Naive thymus-derived CD8-positive, alpha-beta T cell (primary cell): ENCODE results near the gene BUB1. TPM values are rescaled to one million over a fixed set of nuclear protein-coding genes. Genes with fewer than 3 reads are reported as not detected.
"Not testable (repeated sequence)": the region's sequence is repeated elsewhere in the genome, so short reads cannot be mapped to it uniquely, and the experiment has no call there.

ENCODE experiments used
- ATAC-seq, 2 donors: fragments of 150-1000 bp; cut with Tn5 transposase in 1 of 2; sonication (Bioruptor Pico), chemical (Tn5 transposase) in 1 of 2; 1 replicate in 1 of 2; 2 replicates in 1 of 2; pipeline ENCODE4 v1.10.0; 2021; ENCODE audit warnings: mild to moderate bottlenecking in 2 of 2, moderate library complexity in 2 of 2
- POLR2A ChIA-PET: fragments of 350-600 bp; sonication (Branson Sonifier 250); formaldehyde crosslinking; loops from one replicate; lab custom pipeline; 2021; ENCODE audit warnings: antibody characterized with exemption; lab: Charles Lee
- DNase-seq, 10 donors: peaks; one replicate each; pipeline versions ENCODE4 v3.0.0 to v3.0.0-alpha.2; 2020 to 2022
- H3K27ac Mint-ChIP-seq, 10 donors: one replicate each; pipeline ENCODE4 v1.8.0; 2020 to 2022; ENCODE audit warnings: mild to moderate bottlenecking in 10 of 10, mixed read lengths in 10 of 10, moderate library complexity in 4 of 10, inconsistent platforms in 1 of 10
- H3K27me3 Mint-ChIP-seq, 5 donors: one replicate each; pipeline ENCODE4 v1.8.0; 2021 to 2022; ENCODE audit warnings: mixed read lengths in 5 of 5
- H3K36me3 Mint-ChIP-seq, 3 donors: one replicate each; pipeline ENCODE4 v1.8.0; 2020 to 2022; ENCODE audit warnings: mixed read lengths in 3 of 3, mild to moderate bottlenecking in 2 of 3, inconsistent platforms in 1 of 3
- H3K4me1 Mint-ChIP-seq, 4 donors: one replicate each; pipeline ENCODE4 v1.8.0; 2021 to 2022; ENCODE audit warnings: mixed read lengths in 4 of 4
- H3K4me3 Mint-ChIP-seq, 10 donors: one replicate each; pipeline ENCODE4 v1.8.0; 2020 to 2022; ENCODE audit warnings: mild to moderate bottlenecking in 10 of 10, mixed read lengths in 10 of 10, moderate library complexity in 6 of 10, inconsistent platforms in 1 of 10
- H3K9me3 Mint-ChIP-seq, 9 donors: one replicate each; pipeline ENCODE4 v1.8.0; 2020 to 2022; ENCODE audit warnings: mixed read lengths in 9 of 9, mild to moderate bottlenecking in 3 of 9, inconsistent platforms in 1 of 9, moderate library complexity in 1 of 9
- polyA plus RNA-seq, 3 donors: library from polyadenylated mRNA; unstranded; fragments of 300-500 nt; fragmentation: Illumina TruSeq; gene quantifications; one replicate each; pipeline ENCODE4 v1.2.3, GENCODE V29; 2021
- total RNA-seq, 8 experiments: library from RNA in 2 of 8; stranded (reverse) in 2 of 8; gene quantifications; one replicate each; pipeline ENCODE4 v1.2.3 and lab custom pipeline; 2021 to 2026

Gene BUB1
- total and polyA plus RNA-seq, 5 experiments from 2014 or later: 0.56 to 4.0 (median 1.3) TPM

GRCh38 chr2:110713513-110714362 lies 35.9 kb upstream of the BUB1 start:
- POLR2A ChIA-PET: no interaction called here

GRCh38 chr2:110712737-110713136 lies 34.9 kb upstream of the BUB1 start:
- DNase-seq (no peak), ATAC-seq (no peak)
- Mint-ChIP-seq H3K27me3 (peaks cover 21 to 42% (median 31%) of the 10 kb centered on the region in 5 donors), H3K36me3 (no peaks in the 10 kb centered on the region), H3K4me3 (no peak overlapping the region), H3K4me1 (no peaks in the 10 kb centered on the region), H3K9me3 (no peaks in the 10 kb centered on the region), H3K27ac (no peak overlapping the region)
- POLR2A ChIA-PET: no interaction called here

More at GRCh38 chr2:110713513-110714362, 35.9 kb upstream of the BUB1 start:
- ATAC-seq (no peak), DNase-seq (no peak)
- no peaks in the 10 kb centered on the region for H3K4me1 Mint-ChIP-seq
- no peaks in the 10 kb centered on the region for H3K36me3 Mint-ChIP-seq
- H3K27ac Mint-ChIP-seq: no peak overlapping the region
- H3K4me3 Mint-ChIP-seq: no peak overlapping the region
- H3K27me3 Mint-ChIP-seq: peaks cover 18 to 42% (median 27%) of the 10 kb centered on the region in 5 donors
- H3K9me3 Mint-ChIP-seq: no peaks in the 10 kb centered on the region

GRCh38 chr2:110708455-110708854 lies 30.6 kb upstream of the BUB1 start:
- Mint-ChIP-seq H3K27me3 (peaks cover 17 to 27% (median 23%) of the 10 kb centered on the region in 5 donors), H3K4me3 (no peak overlapping the region), H3K27ac (no peak overlapping the region), H3K4me1 (no peaks in the 10 kb centered on the region), H3K36me3 (no peaks in the 10 kb centered on the region), H3K9me3 (no peaks in the 10 kb centered on the region)
- ATAC-seq: no peak
- DNase-seq: no peak
- POLR2A ChIA-PET: no interaction called here

- Mint-ChIP-seq H3K9me3 (no peaks in the 10 kb centered on the region), H3K4me3 (no peak overlapping the region), H3K27me3 (peaks cover 15 to 24% (median 19%) of the 10 kb centered on the region in 5 donors), H3K36me3 (no peaks in the 10 kb centered on the region), H3K4me1 (no peaks in the 10 kb centered on the region), H3K27ac (no peak overlapping the region)
- DNase-seq: no peak
- ATAC-seq: no peak
- POLR2A ChIA-PET: no interaction called here
These were observed 29.6 kb upstream of the BUB1 start for GRCh38 chr2:110707386-110707965.

GRCh38 chr2:110702514-110703380 lies 24.9 kb upstream of the BUB1 start:
- DNase-seq: no peak
- Mint-ChIP-seq H3K9me3 (no peaks in the 10 kb centered on the region), H3K4me3 (no peak overlapping the region), H3K27me3 (peaks cover 0 to 10% (median 4%) of the 10 kb centered on the region in 5 donors), H3K27ac (no peak overlapping the region), H3K4me1 (no peaks in the 10 kb centered on the region), H3K36me3 (no peaks in the 10 kb centered on the region)
- POLR2A ChIA-PET: no interaction called here
- ATAC-seq: no peak

GRCh38 chr2:110698253-110698652 lies 20.4 kb upstream of the BUB1 start:
- ATAC-seq, H3K27ac Mint-ChIP-seq, POLR2A ChIA-PET, H3K36me3 Mint-ChIP-seq, H3K4me1 Mint-ChIP-seq, H3K9me3 Mint-ChIP-seq, H3K4me3 Mint-ChIP-seq, H3K27me3 Mint-ChIP-seq, DNase-seq: not testable (repeated sequence)

- ATAC-seq, H3K9me3 Mint-ChIP-seq, H3K4me3 Mint-ChIP-seq, DNase-seq, POLR2A ChIA-PET, H3K27ac Mint-ChIP-seq, H3K27me3 Mint-ChIP-seq, H3K36me3 Mint-ChIP-seq, H3K4me1 Mint-ChIP-seq: not testable (repeated sequence)
These were observed 17.5 kb upstream of the BUB1 start for GRCh38 chr2:110695146-110695898.

- H3K4me3 Mint-ChIP-seq: no peak overlapping the region
- POLR2A ChIA-PET: no interaction called here
- no peak overlapping the region for H3K27ac Mint-ChIP-seq
- peaks cover 0 to 9% (median 5%) of the 10 kb centered on the region in 5 donors for H3K27me3 Mint-ChIP-seq
- H3K9me3 Mint-ChIP-seq: peaks cover 0 to 19% (median 6%) of the 10 kb centered on the region in 9 donors
- DNase-seq: no peak
- no peak for ATAC-seq
- H3K36me3 Mint-ChIP-seq: peaks cover 0 to 5% (median 0%) of the 10 kb centered on the region in 3 donors
- peaks cover 0 to 7% (median 0%) of the 10 kb centered on the region in 4 donors for H3K4me1 Mint-ChIP-seq
These were observed 13.9 kb upstream of the BUB1 start for GRCh38 chr2:110691612-110692258.

GRCh38 chr2:110690083-110690965 lies 12.5 kb upstream of the BUB1 start:
- DNase-seq (no peak), ATAC-seq (no peak)
- no peak overlapping the region for H3K4me3 Mint-ChIP-seq
- POLR2A ChIA-PET: no interaction called here
- H3K27ac Mint-ChIP-seq: no peak overlapping the region
- H3K27me3 Mint-ChIP-seq: peaks cover 0 to 9% (median 5%) of the 10 kb centered on the region in 5 donors
- H3K4me1 Mint-ChIP-seq: peaks cover 0 to 5% (median 0%) of the 10 kb centered on the region in 4 donors
- H3K36me3 Mint-ChIP-seq: peaks cover 0 to 5% (median 0%) of the 10 kb centered on the region in 3 donors
- peaks cover 0 to 22% (median 9%) of the 10 kb centered on the region in 9 donors for H3K9me3 Mint-ChIP-seq

GRCh38 chr2:110688594-110689091 lies 10.8 kb upstream of the BUB1 start:
- POLR2A ChIA-PET: no interaction called here
- H3K27me3 Mint-ChIP-seq: peaks cover 0 to 9% (median 5%) of the 10 kb centered on the region in 5 donors
- H3K4me3 Mint-ChIP-seq: no peak overlapping the region
- DNase-seq (no peak), ATAC-seq (no peak)
- H3K36me3 Mint-ChIP-seq: peaks cover 0 to 5% (median 0%) of the 10 kb centered on the region in 3 donors
- H3K9me3 Mint-ChIP-seq: peaks cover 0 to 22% (median 10%) of the 10 kb centered on the region in 9 donors
- H3K27ac Mint-ChIP-seq: no peak overlapping the region
- no peaks in the 10 kb centered on the region for H3K4me1 Mint-ChIP-seq
